Muscle of leg (tissue), 11 donors: ENCODE results near the gene TRAF3IP3. TPM values are rescaled to one million over a fixed set of nuclear protein-coding genes. Genes with fewer than 3 reads are reported as not detected.

Source experiments
- DNase-seq: peaks from one replicate; pipeline ENCODE4 v3.0.0; 2013
- H3K27ac ChIP-seq: one replicate; pipeline ENCODE4 v1.5.1; 2013; ENCODE audit warnings: mild to moderate bottlenecking, low read length, control low read depth
- H3K27me3 ChIP-seq: one replicate; pipeline ENCODE4 v1.6.1; 2013; ENCODE audit warnings: low read length; ENCODE audit not compliant: control insufficient read depth, insufficient read depth
- H3K36me3 ChIP-seq: one replicate; pipeline ENCODE4 v1.6.1; 2013; ENCODE audit warnings: low read length; ENCODE audit not compliant: control insufficient read depth, insufficient read depth
- H3K4me1 ChIP-seq: one replicate; pipeline ENCODE4 v1.6.1; 2013; ENCODE audit warnings: low read length; ENCODE audit not compliant: control insufficient read depth, insufficient read depth
- H3K4me3 ChIP-seq: one replicate; pipeline ENCODE4 v1.5.1; 2013; ENCODE audit warnings: low read length, control low read depth
- H3K9me3 ChIP-seq: replicated peaks from 2 replicates; pipeline ENCODE4 v1.6.1; 2013; ENCODE audit warnings: low read depth, low read length; ENCODE audit not compliant: control insufficient read depth
- WGBS: methylation state at CpG from one replicate; pipeline ENCODE4 v1.1.5; 2013; ENCODE audit warnings: missing lambda C conversion rate; ENCODE audit not compliant: insufficient coverage; 5-methylcytosine and 5-hydroxymethylcytosine counted together
- polyA plus RNA-seq, 8 donors: library from polyadenylated mRNA; unstranded; fragments of 120-200 nt; gene quantifications; one replicate each; pipeline versions ENCODE4 v1.2.1 to v1.2.3, GENCODE V29; 2013; ENCODE audit warnings: inconsistent platforms in 1 of 8, low replicate concordance in 1 of 8; ENCODE audit not compliant: insufficient read length in 8 of 8, insufficient read depth in 1 of 8
- total RNA-seq: library from RNA; stranded (reverse); fragments of 120-200 nt; gene quantifications from one replicate; pipeline ENCODE4 v1.2.4, GENCODE V29; 2013

TRAF3IP3 gene
- total and polyA plus RNA-seq, 9 donors = 0.82 to 3.2 (median 2.2) TPM

DNA sequence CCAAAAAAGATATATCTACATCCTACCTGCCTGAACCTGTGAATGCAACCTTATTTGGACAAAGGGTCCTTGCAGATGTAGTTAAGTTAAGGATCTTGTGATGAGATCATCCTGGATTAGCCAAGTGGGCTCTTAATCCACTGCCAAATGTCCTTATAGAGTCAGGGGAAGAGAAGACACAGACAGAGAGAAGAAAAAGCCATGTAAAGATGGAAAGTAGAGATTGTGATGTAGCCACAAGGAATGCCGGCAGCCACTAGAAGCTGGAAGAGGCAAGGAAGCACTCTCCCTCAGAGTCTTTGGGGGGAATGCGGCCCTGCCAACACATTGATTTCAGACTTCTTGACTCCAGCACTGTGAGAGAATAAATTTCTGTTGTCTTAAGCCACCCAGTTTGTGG, 35.0 kb upstream of the TRAF3IP3 start:
- Histone ChIP-seq H3K4me1 (no peaks in the 10 kb centered on the region), H3K36me3 (no peaks in the 10 kb centered on the region), H3K27ac (no peak overlapping the region), H3K4me3 (no peak overlapping the region), H3K27me3 (no peaks in the 10 kb centered on the region), H3K9me3 (no peaks in the 10 kb centered on the region)
- DNase-seq = no peak
- no CpG with 5 or more reads among the region's 2 CpGs for WGBS

DNA sequence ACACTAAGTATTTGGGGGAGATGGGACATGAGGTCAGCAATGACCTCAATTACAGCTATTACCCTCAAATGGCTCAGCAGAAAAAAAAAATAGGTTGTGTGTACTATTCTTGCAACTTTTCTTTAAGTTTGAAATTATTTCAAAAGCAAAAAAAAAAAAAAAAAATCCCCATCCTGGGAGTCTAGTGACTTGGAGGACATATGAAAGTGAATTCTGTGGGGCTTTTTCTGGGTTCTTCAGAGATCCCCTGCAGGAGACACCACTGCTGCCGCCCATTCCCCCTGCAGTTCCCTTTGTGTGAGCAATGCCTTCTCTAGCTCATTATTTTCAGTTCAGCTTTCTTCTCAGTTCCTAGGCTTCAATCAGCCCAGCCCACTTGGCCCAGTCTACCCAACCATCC, 34.5 kb upstream of the TRAF3IP3 start:
- no peak overlapping the region for H3K27ac ChIP-seq

GRCh38 chr1:209723265-209723664, 32.6 kb upstream of the TRAF3IP3 start:
- Histone ChIP-seq H3K9me3 (no peaks in the 10 kb centered on the region), H3K27me3 (no peaks in the 10 kb centered on the region), H3K4me1 (no peaks in the 10 kb centered on the region), H3K27ac (no peak overlapping the region), H3K36me3 (no peaks in the 10 kb centered on the region), H3K4me3 (no peak overlapping the region)
- no peak for DNase-seq
- WGBS = no CpG with 5 or more reads among the region's 3 CpGs

More for the DNA sequence above, 34.5 kb upstream of the TRAF3IP3 start:
- Histone ChIP-seq H3K36me3 (no peaks in the 10 kb centered on the region), H3K9me3 (no peaks in the 10 kb centered on the region), H3K27me3 (no peaks in the 10 kb centered on the region), H3K4me1 (no peaks in the 10 kb centered on the region), H3K4me3 (no peak overlapping the region)
- DNase-seq = no peak
- WGBS = 90% methylated on average over 1 of the region's 1 CpG

- Histone ChIP-seq H3K36me3 (no peaks in the 10 kb centered on the region), H3K4me1 (no peaks in the 10 kb centered on the region), H3K4me3 (no peak overlapping the region), H3K27ac (no peak overlapping the region), H3K9me3 (no peaks in the 10 kb centered on the region), H3K27me3 (no peaks in the 10 kb centered on the region)
- WGBS = 63% methylated on average over 2 of the region's 3 CpGs
- DNase-seq = no peak
Measured at GRCh38 chr1:209723756-209724693, 31.8 kb upstream of the TRAF3IP3 start.

DNA sequence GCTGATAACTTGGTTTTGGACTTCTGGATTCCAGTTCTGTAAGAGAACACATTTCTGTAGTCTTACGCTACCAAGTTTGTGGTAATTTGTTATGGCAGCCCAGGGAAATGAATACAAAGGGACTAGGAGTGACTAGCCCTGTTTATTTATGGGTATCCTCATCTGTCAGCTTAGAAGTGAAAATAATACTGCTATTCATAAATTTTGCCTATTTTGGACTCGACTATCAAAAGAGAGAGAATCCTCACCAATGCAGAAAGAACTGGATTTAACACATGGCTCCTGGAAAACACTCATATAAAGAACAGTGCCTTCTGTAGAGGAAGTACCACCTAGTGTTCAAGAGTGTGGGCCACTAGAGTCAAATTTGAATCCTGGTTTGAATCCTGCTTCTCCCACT, 28.6 kb upstream of the TRAF3IP3 start:
- Histone ChIP-seq H3K36me3 (no peaks in the 10 kb centered on the region), H3K27ac (no peak overlapping the region)
- 80% methylated on average over 1 of the region's 2 CpGs for WGBS

DNA sequence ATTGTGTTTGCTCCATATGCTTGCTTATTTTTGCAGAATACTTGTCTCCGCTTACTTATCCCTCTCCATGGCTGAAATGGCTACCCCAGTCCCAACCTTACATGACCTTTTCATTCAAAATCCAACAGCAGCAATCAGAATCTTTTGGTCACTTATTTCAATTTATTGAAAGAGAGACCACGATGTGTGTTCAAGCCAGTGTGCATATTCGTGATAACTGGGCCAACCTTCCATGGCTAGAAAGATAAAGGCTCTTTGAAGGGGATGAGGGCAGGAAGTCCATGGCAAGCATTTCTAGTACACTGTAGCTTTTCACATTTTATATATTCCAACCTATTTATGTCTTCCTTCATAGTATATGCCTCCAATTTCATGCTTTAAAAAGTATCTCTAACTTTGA, 28.1 kb upstream of the TRAF3IP3 start:
- Histone ChIP-seq H3K4me3 (no peak overlapping the region), H3K27ac (no peak overlapping the region)
- 80% methylated on average over 2 of the region's 3 CpGs for WGBS

More for the DNA sequence above, 28.6 kb upstream of the TRAF3IP3 start:
- no peaks in the 10 kb centered on the region for H3K9me3 ChIP-seq
- H3K4me3 ChIP-seq = no peak overlapping the region
- no peaks in the 10 kb centered on the region for H3K27me3 ChIP-seq
- DNase-seq = no peak
- no peaks in the 10 kb centered on the region for H3K4me1 ChIP-seq

DNA sequence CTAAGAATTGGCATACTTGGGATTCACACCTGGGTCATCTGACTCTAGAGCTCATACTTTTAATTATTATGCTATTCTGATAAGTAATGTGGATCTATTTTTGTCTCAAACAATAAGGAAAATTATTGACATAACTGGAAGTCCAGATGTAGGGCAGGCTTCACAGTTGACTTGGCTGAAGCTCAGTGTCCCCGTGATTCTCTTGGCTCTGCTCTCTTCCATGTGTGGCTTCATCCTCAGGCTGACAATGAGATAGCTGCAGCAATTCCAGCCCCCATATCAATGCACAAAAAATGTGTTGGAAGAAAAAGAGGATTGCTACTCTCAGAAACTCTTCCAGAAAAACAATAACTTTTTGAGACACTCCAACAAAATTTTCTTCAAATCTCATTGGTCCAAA, 27.4 kb upstream of the TRAF3IP3 start:
- H3K27me3 ChIP-seq = no peaks in the 10 kb centered on the region
- no CpG with 5 or more reads among the region's 1 CpG for WGBS
- H3K36me3 ChIP-seq = no peaks in the 10 kb centered on the region
- no peaks in the 10 kb centered on the region for H3K4me1 ChIP-seq
- no peak overlapping the region for H3K27ac ChIP-seq
- H3K9me3 ChIP-seq = no peaks in the 10 kb centered on the region
- H3K4me3 ChIP-seq = no peak overlapping the region
- peak; percentile 57 for DNase-seq

More for the DNA sequence above, 28.1 kb upstream of the TRAF3IP3 start:
- Histone ChIP-seq H3K4me1 (no peaks in the 10 kb centered on the region), H3K36me3 (no peaks in the 10 kb centered on the region), H3K9me3 (no peaks in the 10 kb centered on the region), H3K27me3 (no peaks in the 10 kb centered on the region)
- DNase-seq = no peak

DNA sequence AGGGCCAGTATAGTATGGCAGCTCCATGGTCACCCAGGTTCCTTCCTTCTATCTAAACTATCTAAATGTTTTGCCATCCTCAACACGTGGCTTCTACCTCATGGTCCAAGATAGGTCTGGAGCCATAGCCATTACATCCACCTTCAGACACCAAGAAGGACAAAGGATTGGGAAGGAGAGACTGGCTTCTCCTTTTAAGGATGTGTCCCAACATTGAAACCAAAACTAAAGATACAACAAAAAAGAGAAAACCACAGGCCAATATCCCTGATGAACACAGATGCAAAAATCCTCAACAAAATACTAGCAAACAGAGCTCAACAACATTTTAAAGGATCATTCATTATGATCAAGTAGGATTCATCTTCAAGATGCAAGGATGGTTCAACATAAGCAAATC, 26.4 kb upstream of the TRAF3IP3 start:
- no peak overlapping the region for H3K27ac ChIP-seq

DNA sequence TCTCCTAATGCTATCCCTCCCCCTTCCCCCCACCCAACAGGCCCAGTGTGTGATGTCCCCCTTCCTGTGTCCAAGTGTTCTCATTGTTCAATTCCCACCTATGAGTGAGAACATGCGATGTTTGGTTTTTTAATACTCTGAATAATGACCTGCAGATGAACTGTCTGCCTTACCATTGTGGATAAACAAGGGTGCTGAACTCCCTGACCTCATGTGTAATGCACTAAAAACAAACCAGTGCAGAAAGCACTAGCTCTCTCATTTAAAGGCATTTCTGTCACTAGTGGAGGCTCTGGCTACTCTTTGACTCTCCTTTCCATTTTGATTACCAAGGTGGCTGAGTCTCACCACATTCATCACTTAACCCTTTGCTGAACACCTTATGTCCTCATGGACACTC, 23.1 kb upstream of the TRAF3IP3 start:
- WGBS = 80% methylated on average over 1 of the region's 1 CpG
- DNase-seq = no peak
- H3K27me3 ChIP-seq = no peaks in the 10 kb centered on the region
- H3K4me1 ChIP-seq = no peaks in the 10 kb centered on the region
- no peaks in the 10 kb centered on the region for H3K36me3 ChIP-seq
- H3K4me3 ChIP-seq = no peak overlapping the region
- H3K9me3 ChIP-seq = no peaks in the 10 kb centered on the region
- H3K27ac ChIP-seq = no peak overlapping the region

More for the DNA sequence above, 26.4 kb upstream of the TRAF3IP3 start:
- Histone ChIP-seq H3K9me3 (no peaks in the 10 kb centered on the region), H3K36me3 (no peaks in the 10 kb centered on the region), H3K4me3 (no peak overlapping the region), H3K4me1 (no peaks in the 10 kb centered on the region), H3K27me3 (no peaks in the 10 kb centered on the region)
- no CpG with 5 or more reads among the region's 1 CpG for WGBS
- no peak for DNase-seq

GRCh38 chr1:209733409-209734192, 22.3 kb upstream of the TRAF3IP3 start:
- 89% methylated on average over 2 of the region's 3 CpGs for WGBS
- H3K27me3 ChIP-seq = no peaks in the 10 kb centered on the region
- no peak overlapping the region for H3K4me3 ChIP-seq
- H3K36me3 ChIP-seq = no peaks in the 10 kb centered on the region
- no peaks in the 10 kb centered on the region for H3K4me1 ChIP-seq
- H3K27ac ChIP-seq = no peak overlapping the region
- H3K9me3 ChIP-seq = no peaks in the 10 kb centered on the region
- peak; percentile 39 for DNase-seq
